GM18526 (cell line): ENCODE data around the gene SNCAIP.

Experiments used
- POLR2A ChIP-seq: IDR thresholded peaks from 3 replicates; pipeline ENCODE4 v1.6.1; 2011; ENCODE audit not compliant: insufficient read length; ENCODE audit errors: extremely low read depth

The SNCAIP gene

GRCh38 chr5:122420537-122421236 is 108.7 kb downstream of the SNCAIP start:
- TF ChIP-seq POLR2A: no peak

- no peak for TF ChIP-seq POLR2A
Observed at GRCh38 chr5:122421374-122422079, 109.5 kb downstream of the SNCAIP start.

- no peak for TF ChIP-seq POLR2A
Observed at GRCh38 chr5:122423221-122423620, 111.2 kb downstream of the SNCAIP start.

GRCh38 chr5:122424132-122424531 is 112.1 kb downstream of the SNCAIP start:
- TF ChIP-seq POLR2A: no peak

DNA sequence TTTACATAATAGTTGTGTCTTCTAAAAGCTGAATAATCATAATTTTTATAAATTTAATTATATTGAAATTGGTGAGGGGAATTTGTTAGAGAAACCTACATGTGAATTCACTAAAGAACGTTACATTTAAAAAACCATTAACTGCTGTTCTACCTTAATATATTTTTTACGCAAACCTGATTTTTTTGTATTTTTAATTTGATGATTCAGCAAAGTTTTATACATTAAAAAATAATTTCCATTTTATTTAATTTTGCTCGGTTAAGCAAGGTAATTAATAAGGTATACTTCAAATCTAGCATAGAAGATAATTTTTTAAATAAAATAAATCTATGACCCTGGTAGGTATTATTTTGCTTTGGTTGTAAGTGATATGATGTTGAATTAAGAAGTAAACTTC is 114.3 kb downstream of the SNCAIP start:
- no peak for TF ChIP-seq POLR2A

GRCh38 chr5:122427621-122428020 is 115.6 kb downstream of the SNCAIP start:
- TF ChIP-seq POLR2A: no peak

DNA sequence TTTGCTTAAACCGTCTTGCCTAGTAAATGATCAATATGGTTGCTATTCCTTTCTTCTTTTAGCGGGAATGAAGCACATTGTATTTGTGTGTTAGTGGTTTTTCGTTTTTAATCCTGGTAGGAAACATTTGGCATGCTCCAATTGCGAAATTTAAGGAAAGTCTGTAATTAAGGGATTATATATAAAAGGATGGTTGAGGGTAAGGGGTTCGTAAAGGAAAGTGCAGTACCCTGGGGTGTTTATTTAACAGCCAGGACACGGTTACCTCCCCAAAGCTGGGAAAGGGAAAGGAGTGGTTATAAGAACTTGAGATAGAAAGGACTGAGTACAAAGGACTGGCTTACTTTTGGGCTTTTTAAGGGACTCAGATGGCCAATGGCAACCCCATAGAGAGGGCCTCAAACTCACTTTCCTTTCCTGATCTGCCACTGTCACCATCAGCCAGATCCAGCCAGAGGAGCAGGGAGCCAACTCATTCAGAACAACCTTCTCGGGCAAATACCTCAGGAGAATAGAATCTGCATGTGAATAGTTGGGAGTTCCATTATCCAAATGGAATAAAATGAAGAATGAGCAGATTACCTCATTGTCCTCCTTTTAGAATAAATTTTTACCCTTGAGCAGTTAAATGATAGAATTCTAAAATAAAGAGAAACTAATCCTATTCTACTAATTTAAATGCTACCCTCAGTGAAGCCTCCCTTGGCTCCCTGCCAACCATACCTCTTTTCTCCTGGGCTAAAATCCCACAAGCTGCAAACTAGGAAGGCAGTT is 117.7 kb downstream of the SNCAIP start:
- no peak for TF ChIP-seq POLR2A

DNA sequence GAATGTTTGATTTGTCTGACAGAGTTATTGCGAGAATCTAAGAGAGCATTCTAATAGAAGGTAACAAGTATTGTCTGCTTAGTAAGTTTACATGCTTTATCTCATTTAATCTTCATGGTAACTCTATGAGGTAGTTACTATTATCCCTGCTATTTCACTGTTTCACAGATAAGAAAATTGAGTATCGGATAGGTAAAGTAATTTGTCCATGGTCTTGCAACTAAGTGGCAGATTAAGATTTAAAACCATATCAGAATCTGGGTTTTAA is 118.2 kb downstream of the SNCAIP start:
- no peak for TF ChIP-seq POLR2A

GRCh38 chr5:122431298-122431697 is 119.3 kb downstream of the SNCAIP start:
- TF ChIP-seq POLR2A: no peak

GRCh38 chr5:122434205-122434970 is 122.4 kb downstream of the SNCAIP start:
- TF ChIP-seq POLR2A: no peak

GRCh38 chr5:122435234-122435633 is 123.2 kb downstream of the SNCAIP start:
- TF ChIP-seq POLR2A: no peak

DNA sequence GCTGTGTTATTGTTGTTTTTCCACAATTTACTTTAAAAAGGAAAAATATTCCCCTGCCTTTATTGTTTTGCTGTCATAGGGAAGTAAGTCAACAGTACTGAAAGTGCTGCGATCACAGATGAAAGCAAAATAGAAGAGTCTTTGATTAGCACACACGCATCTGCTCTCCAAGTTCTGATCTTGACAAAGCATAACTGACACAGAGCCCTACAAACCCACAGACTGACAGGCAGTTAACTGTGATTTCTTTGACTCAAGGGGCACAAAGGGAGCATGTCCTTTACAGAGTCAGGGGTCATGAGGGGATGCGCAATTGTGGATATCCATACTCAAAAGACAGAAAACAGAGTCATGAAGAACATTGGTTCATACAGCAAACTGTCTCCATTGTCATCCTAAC is 123.7 kb downstream of the SNCAIP start:
- TF ChIP-seq POLR2A: no peak

- no peak for TF ChIP-seq POLR2A
Observed at GRCh38 chr5:122436615-122437014, 124.6 kb downstream of the SNCAIP start.

- TF ChIP-seq POLR2A: no peak
Observed at GRCh38 chr5:122439645-122440044, 127.6 kb downstream of the SNCAIP start.

GRCh38 chr5:122442938-122443337 is 130.9 kb downstream of the SNCAIP start:
- no peak for TF ChIP-seq POLR2A

- no peak for TF ChIP-seq POLR2A
Observed at GRCh38 chr5:122444411-122444810, 132.4 kb downstream of the SNCAIP start.

- TF ChIP-seq POLR2A: no peak
Observed at GRCh38 chr5:122445070-122445469, 133.0 kb downstream of the SNCAIP start.
